ENCODE results near the gene ZSCAN5C.
"Not testable (repeated sequence)": the region's sequence is repeated elsewhere in the genome, so short reads cannot be mapped to it uniquely, and the experiment has no call there.

Gene ZSCAN5C

GRCh38 chr19:56199687-56200086, 2.4 kb upstream of the ZSCAN5C start:
- Histone ChIP-seq H2AK5ac (ENCODE audit: low read length) (no peak overlapping the region), H3K18ac (ENCODE audit: low read length) (no peak overlapping the region), H2BK5ac (ENCODE audit: low read depth, low read length, poor library complexity) (no peak overlapping the region), H3K4me3 (ENCODE audit: low read depth, low read length) (no peak overlapping the region), H3K36me3 (ENCODE audit: control insufficient read depth in 1 of 2, insufficient read depth in 2 of 2, low read length in 2 of 2) (no peaks in the 10 kb centered on the region), H3K4me1 (ENCODE audit: control insufficient read depth in 1 of 2, insufficient read depth in 2 of 2, low read length in 2 of 2) (no peaks in the 10 kb centered on the region), H2AFZ (ENCODE audit: insufficient read depth, low read length, poor library complexity) (no peak overlapping the region), H4K91ac (ENCODE audit: low read depth, low read length) (no peak overlapping the region), H4K12ac (ENCODE audit: low read depth, low read length) (no peak overlapping the region), H3K9ac (ENCODE audit: low read length) (no peak overlapping the region), H4K8ac (ENCODE audit: low read depth, low read length) (no peak overlapping the region), H3K4ac (ENCODE audit: low read depth, low read length) (no peak overlapping the region), H3K23ac (ENCODE audit: low read length) (no peak overlapping the region), H3K79me1 (ENCODE audit: low read length) (no peaks in the 10 kb centered on the region), H3K4me2 (ENCODE audit: low read length) (no peak overlapping the region), H3K14ac (ENCODE audit: low read length) (no peak overlapping the region), H3K79me2 (ENCODE audit: control insufficient read depth, insufficient read depth, low read length, poor library complexity) (no peaks in the 10 kb centered on the region), H3K9me3 (ENCODE audit: insufficient read depth, low read depth, low read length) (no peaks in the 10 kb centered on the region), H2BK12ac (ENCODE audit: low read length) (no peak overlapping the region), H3K27me3 (ENCODE audit: insufficient read depth, low read length) (no peaks in the 10 kb centered on the region), H2BK120ac (ENCODE audit: insufficient read depth, low read length, poor library complexity) (no peak overlapping the region), H3K27ac (ENCODE audit: low read depth, low read length) (no peak overlapping the region)
- WGBS (ENCODE audit: extremely low coverage, insufficient coverage, insufficient read length): no CpG with 5 or more reads among the region's 7 CpGs
- DNase-seq: no peak

- H2AK5ac ChIP-seq (ENCODE audit: low read length); H3K27ac ChIP-seq (ENCODE audit: low read depth, low read length); H2BK12ac ChIP-seq (ENCODE audit: low read length); H3K4me2 ChIP-seq (ENCODE audit: low read length); H3K4ac ChIP-seq (ENCODE audit: low read depth, low read length); H3K23ac ChIP-seq (ENCODE audit: low read length); H3K79me2 ChIP-seq (ENCODE audit: control insufficient read depth, insufficient read depth, low read length, poor library complexity); H3K9me3 ChIP-seq (ENCODE audit: insufficient read depth, low read depth, low read length); H3K9ac ChIP-seq (ENCODE audit: low read length); H2BK5ac ChIP-seq (ENCODE audit: low read depth, low read length, poor library complexity); H4K8ac ChIP-seq (ENCODE audit: low read depth, low read length); H3K4me3 ChIP-seq (ENCODE audit: low read depth, low read length); H4K91ac ChIP-seq (ENCODE audit: low read depth, low read length); H2AFZ ChIP-seq (ENCODE audit: insufficient read depth, low read length, poor library complexity); H4K12ac ChIP-seq (ENCODE audit: low read depth, low read length); H3K79me1 ChIP-seq (ENCODE audit: low read length); H3K18ac ChIP-seq (ENCODE audit: low read length); DNase-seq; H3K36me3 ChIP-seq (ENCODE audit: control insufficient read depth in 1 of 2, insufficient read depth in 2 of 2, low read length in 2 of 2); H3K14ac ChIP-seq (ENCODE audit: low read length); H3K4me1 ChIP-seq (ENCODE audit: control insufficient read depth in 1 of 2, insufficient read depth in 2 of 2, low read length in 2 of 2); H3K27me3 ChIP-seq (ENCODE audit: insufficient read depth, low read length); H2BK120ac ChIP-seq (ENCODE audit: insufficient read depth, low read length, poor library complexity): not testable (repeated sequence)
- no CpG with 5 or more reads among the region's 5 CpGs for WGBS (ENCODE audit: extremely low coverage, insufficient coverage, insufficient read length)
Measured at GRCh38 chr19:56207581-56207980, 5.5 kb downstream of the ZSCAN5C start.

GRCh38 chr19:56209091-56209490, 7.0 kb downstream of the ZSCAN5C start:
- Histone ChIP-seq H3K27ac (ENCODE audit: low read depth, low read length) (no peak overlapping the region), H4K91ac (ENCODE audit: low read depth, low read length) (no peak overlapping the region), H2AFZ (ENCODE audit: insufficient read depth, low read length, poor library complexity) (no peak overlapping the region), H3K4ac (ENCODE audit: low read depth, low read length) (no peak overlapping the region), H2BK120ac (ENCODE audit: insufficient read depth, low read length, poor library complexity) (no peak overlapping the region), H3K9me3 (ENCODE audit: insufficient read depth, low read depth, low read length) (peaks cover 3% of the 10 kb centered on the region), H3K23ac (ENCODE audit: low read length) (no peak overlapping the region), H3K18ac (ENCODE audit: low read length) (no peak overlapping the region), H2BK12ac (ENCODE audit: low read length) (no peak overlapping the region), H4K8ac (ENCODE audit: low read depth, low read length) (no peak overlapping the region), H2BK5ac (ENCODE audit: low read depth, low read length, poor library complexity) (no peak overlapping the region), H3K79me2 (ENCODE audit: control insufficient read depth, insufficient read depth, low read length, poor library complexity) (no peaks in the 10 kb centered on the region), H4K12ac (ENCODE audit: low read depth, low read length) (no peak overlapping the region), H3K27me3 (ENCODE audit: insufficient read depth, low read length) (no peaks in the 10 kb centered on the region), H3K4me1 (ENCODE audit: control insufficient read depth in 1 of 2, insufficient read depth in 2 of 2, low read length in 2 of 2) (no peaks in the 10 kb centered on the region), H3K4me2 (ENCODE audit: low read length) (no peak overlapping the region), H3K14ac (ENCODE audit: low read length) (no peak overlapping the region), H3K79me1 (ENCODE audit: low read length) (no peaks in the 10 kb centered on the region), H3K9ac (ENCODE audit: low read length) (no peak overlapping the region), H3K4me3 (ENCODE audit: low read depth, low read length) (no peak overlapping the region), H3K36me3 (ENCODE audit: control insufficient read depth in 1 of 2, insufficient read depth in 2 of 2, low read length in 2 of 2) (no peaks in the 10 kb centered on the region), H2AK5ac (ENCODE audit: low read length) (no peak overlapping the region)
- DNase-seq: peak in 1 of 2 donors; percentile 47
- no CpG with 5 or more reads among the region's 12 CpGs for WGBS (ENCODE audit: extremely low coverage, insufficient coverage, insufficient read length)

- H3K79me2 ChIP-seq (ENCODE audit: control insufficient read depth, insufficient read depth, low read length, poor library complexity); H3K4me3 ChIP-seq (ENCODE audit: low read depth, low read length); H3K27ac ChIP-seq (ENCODE audit: low read depth, low read length); H2BK120ac ChIP-seq (ENCODE audit: insufficient read depth, low read length, poor library complexity); H4K91ac ChIP-seq (ENCODE audit: low read depth, low read length); H2BK5ac ChIP-seq (ENCODE audit: low read depth, low read length, poor library complexity); H2AFZ ChIP-seq (ENCODE audit: insufficient read depth, low read length, poor library complexity); H3K9me3 ChIP-seq (ENCODE audit: insufficient read depth, low read depth, low read length); H2BK12ac ChIP-seq (ENCODE audit: low read length); H3K79me1 ChIP-seq (ENCODE audit: low read length); H3K36me3 ChIP-seq (ENCODE audit: control insufficient read depth in 1 of 2, insufficient read depth in 2 of 2, low read length in 2 of 2); H3K4ac ChIP-seq (ENCODE audit: low read depth, low read length); H3K27me3 ChIP-seq (ENCODE audit: insufficient read depth, low read length); H3K23ac ChIP-seq (ENCODE audit: low read length); H3K18ac ChIP-seq (ENCODE audit: low read length); H2AK5ac ChIP-seq (ENCODE audit: low read length); DNase-seq; H3K14ac ChIP-seq (ENCODE audit: low read length); H3K4me2 ChIP-seq (ENCODE audit: low read length); H4K8ac ChIP-seq (ENCODE audit: low read depth, low read length); H3K4me1 ChIP-seq (ENCODE audit: control insufficient read depth in 1 of 2, insufficient read depth in 2 of 2, low read length in 2 of 2); H3K9ac ChIP-seq (ENCODE audit: low read length); H4K12ac ChIP-seq (ENCODE audit: low read depth, low read length): not testable (repeated sequence)
- whole genome bisulfite sequencing (ENCODE audit: extremely low coverage, insufficient coverage, insufficient read length): no CpG with 5 or more reads among the region's 9 CpGs
Measured at GRCh38 chr19:56210036-56210435, 8.0 kb downstream of the ZSCAN5C start.
